Activated T-cell treated with anti-CD3 and anti-CD28 coated beads, Interleukin-2, amount 50 U/mL, for 24 hours (primary cell): ENCODE results near the gene ZNF431.

Experiments used
- DNase-seq: peaks from one replicate; pipeline ENCODE4 v3.0.0-alpha.2; 2020
- H3K27ac Mint-ChIP-seq: 2 replicates; pipeline ENCODE4 v1.8.0; 2020; ENCODE audit warnings: mild to moderate bottlenecking, mixed read lengths
- H3K27me3 Mint-ChIP-seq: 2 replicates; pipeline ENCODE4 v1.8.0; 2020; ENCODE audit warnings: mixed read lengths
- H3K36me3 Mint-ChIP-seq: 2 replicates; pipeline ENCODE4 v1.8.0; 2020; ENCODE audit warnings: low read depth, mixed read lengths
- H3K4me1 Mint-ChIP-seq: 2 replicates; pipeline ENCODE4 v1.8.0; 2020; ENCODE audit warnings: low read depth, mixed read lengths
- H3K4me3 Mint-ChIP-seq: 2 replicates; pipeline ENCODE4 v1.8.0; 2020; ENCODE audit warnings: mild to moderate bottlenecking, moderate library complexity, mixed read lengths
- H3K9me3 Mint-ChIP-seq: 2 replicates; pipeline ENCODE4 v1.8.0; 2020; ENCODE audit warnings: mixed read lengths

ZNF431 gene

GRCh38 chr19:21141787-21142464 is at the start of gene ZNF431:
TSS of gene ZNF431 (plus strand) at chr19:21142040. CDS start at chr19:21142184, 144 bp downstream.
- Mint-ChIP-seq H3K27me3 (no peaks in the 10 kb centered on the region), H3K4me1 (peaks cover 48% of the 10 kb centered on the region)

GRCh38 chr19:21092109-21092508 is 49.7 kb upstream of the ZNF431 start:
- Mint-ChIP-seq H3K4me3 (no peak overlapping the region), H3K27me3 (no peaks in the 10 kb centered on the region), H3K9me3 (no peaks in the 10 kb centered on the region), H3K27ac (no peak overlapping the region), H3K36me3 (peaks cover 61% of the 10 kb centered on the region), H3K4me1 (no peaks in the 10 kb centered on the region)
- DNase-seq: no peak

More at GRCh38 chr19:21141787-21142464, at the start of gene ZNF431:
- peak within 1 kb of the TSS; percentile 98 for H3K4me3 Mint-ChIP-seq
- H3K27ac Mint-ChIP-seq: peak within 1 kb of the TSS; percentile 97
- H3K9me3 Mint-ChIP-seq: peaks cover 6% of the 10 kb centered on the region
- peaks cover 49% of the 10 kb centered on the region for H3K36me3 Mint-ChIP-seq
- peak; percentile 87 for DNase-seq

- Mint-ChIP-seq H3K9me3 (no peaks in the 10 kb centered on the region), H3K27ac (no peak overlapping the region), H3K4me1 (no peaks in the 10 kb centered on the region), H3K27me3 (no peaks in the 10 kb centered on the region), H3K4me3 (no peak overlapping the region), H3K36me3 (peaks cover 64% of the 10 kb centered on the region)
- DNase-seq: no peak
These were observed 47.4 kb upstream of the ZNF431 start for GRCh38 chr19:21094347-21095025.

- Mint-ChIP-seq H3K27ac (no peak overlapping the region), H3K4me1 (peaks cover 2% of the 10 kb centered on the region), H3K36me3 (peaks cover 65% of the 10 kb centered on the region), H3K4me3 (no peak overlapping the region), H3K27me3 (no peaks in the 10 kb centered on the region), H3K9me3 (no peaks in the 10 kb centered on the region)
- no peak for DNase-seq
These were observed 43.5 kb upstream of the ZNF431 start for GRCh38 chr19:21098291-21098690.

- Mint-ChIP-seq H3K27me3 (no peaks in the 10 kb centered on the region), H3K4me3 (no peak overlapping the region), H3K36me3 (peaks cover 73% of the 10 kb centered on the region), H3K9me3 (no peaks in the 10 kb centered on the region), H3K27ac (peak overlapping the region; percentile 39), H3K4me1 (peaks cover 2% of the 10 kb centered on the region)
- no peak for DNase-seq
These were observed 40.2 kb upstream of the ZNF431 start for GRCh38 chr19:21101521-21102242.

- Mint-ChIP-seq H3K9me3 (peaks cover 25% of the 10 kb centered on the region), H3K27me3 (no peaks in the 10 kb centered on the region), H3K4me1 (no peaks in the 10 kb centered on the region), H3K36me3 (peaks cover 87% of the 10 kb centered on the region), H3K4me3 (no peak overlapping the region), H3K27ac (no peak overlapping the region)
- no peak for DNase-seq
These were observed 32.7 kb upstream of the ZNF431 start for GRCh38 chr19:21109116-21109515.

- H3K4me3 Mint-ChIP-seq: no peak overlapping the region
- no peaks in the 10 kb centered on the region for H3K27me3 Mint-ChIP-seq
- H3K27ac Mint-ChIP-seq: no peak overlapping the region
- no peaks in the 10 kb centered on the region for H3K4me1 Mint-ChIP-seq
- peaks cover 31% of the 10 kb centered on the region for H3K9me3 Mint-ChIP-seq
- no peak for DNase-seq
- H3K36me3 Mint-ChIP-seq: peaks cover 87% of the 10 kb centered on the region
These were observed 31.7 kb upstream of the ZNF431 start for GRCh38 chr19:21110183-21110582.

- Mint-ChIP-seq H3K27ac (no peak overlapping the region), H3K36me3 (peaks cover 87% of the 10 kb centered on the region), H3K9me3 (peaks cover 46% of the 10 kb centered on the region)
These were observed 26.4 kb upstream of the ZNF431 start for GRCh38 chr19:21115430-21115829.

GRCh38 chr19:21117041-21117907 is 24.6 kb upstream of the ZNF431 start:
- no peak overlapping the region for H3K27ac Mint-ChIP-seq
- DNase-seq: no peak
- peaks cover 2% of the 10 kb centered on the region for H3K4me1 Mint-ChIP-seq
- H3K36me3 Mint-ChIP-seq: peaks cover 78% of the 10 kb centered on the region
- H3K9me3 Mint-ChIP-seq: peaks cover 36% of the 10 kb centered on the region
- no peaks in the 10 kb centered on the region for H3K27me3 Mint-ChIP-seq
- H3K4me3 Mint-ChIP-seq: no peak overlapping the region

More at GRCh38 chr19:21115430-21115829, 26.4 kb upstream of the ZNF431 start:
- no peaks in the 10 kb centered on the region for H3K27me3 Mint-ChIP-seq
- DNase-seq: no peak
- H3K4me1 Mint-ChIP-seq: peaks cover 2% of the 10 kb centered on the region
- H3K4me3 Mint-ChIP-seq: no peak overlapping the region

GRCh38 chr19:21126078-21126477 is 15.8 kb upstream of the ZNF431 start:
- Mint-ChIP-seq H3K4me3 (no peak overlapping the region), H3K27me3 (no peaks in the 10 kb centered on the region), H3K4me1 (no peaks in the 10 kb centered on the region), H3K36me3 (peaks cover 23% of the 10 kb centered on the region), H3K9me3 (peaks cover 13% of the 10 kb centered on the region), H3K27ac (no peak overlapping the region)
- DNase-seq: no peak

- no peak overlapping the region for H3K4me3 Mint-ChIP-seq
- H3K36me3 Mint-ChIP-seq: peaks cover 16% of the 10 kb centered on the region
- H3K27ac Mint-ChIP-seq: no peak overlapping the region
- H3K9me3 Mint-ChIP-seq: peaks cover 13% of the 10 kb centered on the region
- DNase-seq: no peak
- H3K27me3 Mint-ChIP-seq: no peaks in the 10 kb centered on the region
- H3K4me1 Mint-ChIP-seq: no peaks in the 10 kb centered on the region
These were observed 14.8 kb upstream of the ZNF431 start for GRCh38 chr19:21127001-21127400.

- H3K27ac Mint-ChIP-seq: no peak overlapping the region
- no peak for DNase-seq
- no peak overlapping the region for H3K4me3 Mint-ChIP-seq
- no peaks in the 10 kb centered on the region for H3K27me3 Mint-ChIP-seq
- no peaks in the 10 kb centered on the region for H3K4me1 Mint-ChIP-seq
- H3K36me3 Mint-ChIP-seq: peaks cover 8% of the 10 kb centered on the region
- H3K9me3 Mint-ChIP-seq: peaks cover 13% of the 10 kb centered on the region
These were observed 13.9 kb upstream of the ZNF431 start for GRCh38 chr19:21127898-21128297.

- H3K9me3 Mint-ChIP-seq: peaks cover 11% of the 10 kb centered on the region
- H3K36me3 Mint-ChIP-seq: peaks cover 6% of the 10 kb centered on the region
- H3K4me1 Mint-ChIP-seq: no peaks in the 10 kb centered on the region
- no peak for DNase-seq
- no peak overlapping the region for H3K27ac Mint-ChIP-seq
- H3K27me3 Mint-ChIP-seq: peaks cover 2% of the 10 kb centered on the region
- H3K4me3 Mint-ChIP-seq: no peak overlapping the region
These were observed 12.7 kb upstream of the ZNF431 start for GRCh38 chr19:21128901-21129698.
